Stomach (tissue), 4 donors: ENCODE results near the gene TMEM178B.

Experiments
- EP300 ChIP-seq: sonication (generic); formaldehyde crosslinking; IDR thresholded peaks from one replicate; pipeline ENCODE4 v1.6.1; 2017; ENCODE audit warnings: antibody characterized with exemption
- POLR2A ChIP-seq, 4 donors: fragments of 450-650 bp; IDR thresholded peaks; one replicate each; pipeline ENCODE4 v1.6.1; 2016; ENCODE audit warnings: antibody characterized with exemption in 4 of 4, control low read depth in 2 of 4, mild to moderate bottlenecking in 1 of 4, moderate library complexity in 1 of 4
- POLR2AphosphoS5 ChIP-seq, 3 donors: sonication (generic); formaldehyde crosslinking; IDR thresholded peaks; one replicate each; pipeline ENCODE4 v1.6.1; 2016; ENCODE audit warnings: antibody characterized with exemption in 3 of 3
- TF ChIP-seq, protein P1 (sequence below), 7 experiments: fragments of 450-650 bp in 4 of 7; fragments of 200-600 bp in 3 of 7; sonication (generic) in 3 of 7; IDR thresholded peaks; one replicate each; pipeline ENCODE4 v1.5.1; 2016 to 2019; ENCODE audit warnings: antibody characterized with exemption in 7 of 7, control low read depth in 2 of 7, mild to moderate bottlenecking in 1 of 7

DNA sequence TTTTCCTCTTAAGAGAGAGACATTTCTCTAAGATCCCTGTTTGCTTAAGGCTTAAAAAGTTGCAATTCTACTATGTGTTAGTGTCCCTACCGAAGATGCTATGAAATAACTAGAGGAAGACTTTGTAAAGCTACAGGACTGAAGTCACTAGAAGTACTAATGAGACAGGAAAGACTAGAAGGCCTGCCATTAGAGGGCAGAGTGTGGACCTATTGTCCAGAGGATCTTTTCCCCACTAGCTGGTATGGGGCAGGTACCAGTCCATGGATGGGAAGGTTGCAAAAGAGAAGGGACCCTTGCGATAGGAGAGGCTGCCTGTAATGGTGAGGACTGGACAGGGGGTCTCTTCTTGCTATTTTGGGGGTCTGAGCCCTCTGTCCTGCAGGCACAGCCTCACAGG, 178.1 kb downstream of the TMEM178B start:
- TF ChIP-seq, protein P1, sequence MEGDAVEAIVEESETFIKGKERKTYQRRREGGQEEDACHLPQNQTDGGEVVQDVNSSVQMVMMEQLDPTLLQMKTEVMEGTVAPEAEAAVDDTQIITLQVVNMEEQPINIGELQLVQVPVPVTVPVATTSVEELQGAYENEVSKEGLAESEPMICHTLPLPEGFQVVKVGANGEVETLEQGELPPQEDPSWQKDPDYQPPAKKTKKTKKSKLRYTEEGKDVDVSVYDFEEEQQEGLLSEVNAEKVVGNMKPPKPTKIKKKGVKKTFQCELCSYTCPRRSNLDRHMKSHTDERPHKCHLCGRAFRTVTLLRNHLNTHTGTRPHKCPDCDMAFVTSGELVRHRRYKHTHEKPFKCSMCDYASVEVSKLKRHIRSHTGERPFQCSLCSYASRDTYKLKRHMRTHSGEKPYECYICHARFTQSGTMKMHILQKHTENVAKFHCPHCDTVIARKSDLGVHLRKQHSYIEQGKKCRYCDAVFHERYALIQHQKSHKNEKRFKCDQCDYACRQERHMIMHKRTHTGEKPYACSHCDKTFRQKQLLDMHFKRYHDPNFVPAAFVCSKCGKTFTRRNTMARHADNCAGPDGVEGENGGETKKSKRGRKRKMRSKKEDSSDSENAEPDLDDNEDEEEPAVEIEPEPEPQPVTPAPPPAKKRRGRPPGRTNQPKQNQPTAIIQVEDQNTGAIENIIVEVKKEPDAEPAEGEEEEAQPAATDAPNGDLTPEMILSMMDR (IDR thresholded peaks at IDR 0.05) = no peak
- TF ChIP-seq POLR2AphosphoS5 (IDR thresholded peaks at IDR 0.05) (no peak), EP300 (no peak), POLR2A (IDR thresholded peaks at IDR 0.05) (no peak)
